COLO668 (cell line): ENCODE results near the gene PTTG1.
A peak's percentile ranks its signal among the peaks of the same experiment; 100 is the strongest.

Source experiments
- DNase-seq: peaks from one replicate; lab custom pipeline; 2025; ENCODE audit not compliant: unreplicated experiment; lab: John Stamatoyannopoulos, UW

Gene PTTG1

DNA sequence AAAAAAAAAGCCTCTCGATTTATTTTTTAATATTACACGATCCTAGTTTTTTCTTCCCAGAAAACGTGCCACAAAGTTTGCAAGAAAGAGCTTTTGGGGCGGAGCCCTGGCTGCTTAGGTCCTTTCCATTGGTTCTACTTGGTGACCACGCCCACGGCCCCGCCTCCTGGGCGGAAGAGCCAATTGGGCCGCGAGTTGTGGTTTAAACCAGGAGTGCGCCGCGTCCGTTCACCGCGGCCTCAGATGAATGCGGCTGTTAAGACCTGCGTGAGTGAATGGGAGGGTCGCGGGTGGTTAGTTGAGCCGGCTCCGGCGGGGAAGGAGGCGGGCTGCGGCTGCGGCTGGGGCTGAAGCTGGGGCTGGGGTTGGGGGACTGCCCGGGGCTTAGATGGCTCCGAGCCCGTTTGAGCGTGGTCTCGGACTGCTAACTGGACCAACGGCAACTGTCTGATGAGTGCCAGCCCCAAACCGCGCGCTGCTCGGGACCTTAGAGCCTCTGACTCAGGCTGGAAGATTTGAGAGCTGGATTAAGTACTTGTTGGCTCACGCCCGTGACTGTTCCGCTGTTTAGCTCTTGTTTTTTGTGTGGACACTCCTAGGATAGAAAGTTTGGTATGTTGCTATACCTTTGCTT, at the start of gene PTTG1:
PTTG1 (plus strand) TSS at position 231 of the 634 bp plus-strand sequence. CDS start 458 bp downstream, outside the sequence.
- DNase-seq: peak; percentile 93

DNA sequence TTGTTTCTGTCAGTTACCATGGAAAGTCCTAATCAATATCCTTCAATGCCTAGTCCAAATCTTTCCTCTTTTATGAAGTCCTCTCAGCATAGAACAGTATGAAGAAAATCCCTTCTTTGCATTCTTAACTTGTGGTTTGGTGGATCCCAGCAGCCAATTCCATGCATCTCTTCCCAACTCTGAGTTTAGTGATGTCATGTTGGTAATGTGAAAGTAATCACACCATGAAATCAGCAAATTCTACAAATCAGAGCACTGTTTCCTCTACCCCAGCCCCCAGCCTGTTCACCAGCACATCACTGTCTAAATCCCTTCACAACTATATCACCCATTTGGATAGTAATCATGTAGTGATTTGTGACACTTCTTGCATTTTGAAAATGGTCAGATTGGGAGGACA, 46.5 kb upstream of the PTTG1 start:
- DNase-seq: no peak

DNA sequence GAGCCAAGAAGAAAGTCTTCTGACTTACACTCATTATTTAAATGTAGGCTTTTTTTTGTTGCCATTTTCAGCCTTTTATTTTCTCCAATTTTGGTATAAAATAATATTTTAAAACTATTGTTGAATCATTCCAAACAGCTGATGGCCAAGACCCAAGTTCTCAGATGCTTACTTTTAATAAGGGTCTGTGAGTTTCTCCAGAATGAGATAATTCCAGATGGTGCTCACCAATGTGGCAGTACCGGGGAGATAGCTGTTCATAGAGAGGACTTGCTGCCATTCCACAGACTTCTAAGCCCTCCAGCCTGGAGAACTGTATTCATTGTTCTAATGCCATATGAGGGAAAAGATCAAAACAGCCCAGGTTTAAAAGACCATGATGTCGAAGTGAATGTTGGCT, 46.0 kb upstream of the PTTG1 start:
- DNase-seq: no peak

DNA sequence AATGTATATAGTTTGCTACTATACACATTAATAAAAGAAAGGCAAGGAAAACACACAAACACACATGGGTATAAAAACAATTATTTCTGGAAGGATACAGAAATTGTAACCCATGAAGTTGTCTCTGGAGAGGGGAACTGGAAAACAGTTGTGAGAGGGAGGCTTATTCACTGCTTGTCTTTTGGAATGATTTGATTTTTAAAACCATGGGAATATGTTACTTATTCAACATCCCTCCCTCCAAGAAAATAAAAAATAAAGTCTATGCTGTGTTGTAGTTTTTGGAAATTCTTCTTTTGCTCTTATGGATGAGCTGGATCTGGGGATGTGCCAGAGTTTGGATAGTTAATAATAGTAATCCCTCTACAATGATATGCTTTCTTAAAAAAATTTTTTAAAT, 45.2 kb upstream of the PTTG1 start:
- no peak for DNase-seq

DNA sequence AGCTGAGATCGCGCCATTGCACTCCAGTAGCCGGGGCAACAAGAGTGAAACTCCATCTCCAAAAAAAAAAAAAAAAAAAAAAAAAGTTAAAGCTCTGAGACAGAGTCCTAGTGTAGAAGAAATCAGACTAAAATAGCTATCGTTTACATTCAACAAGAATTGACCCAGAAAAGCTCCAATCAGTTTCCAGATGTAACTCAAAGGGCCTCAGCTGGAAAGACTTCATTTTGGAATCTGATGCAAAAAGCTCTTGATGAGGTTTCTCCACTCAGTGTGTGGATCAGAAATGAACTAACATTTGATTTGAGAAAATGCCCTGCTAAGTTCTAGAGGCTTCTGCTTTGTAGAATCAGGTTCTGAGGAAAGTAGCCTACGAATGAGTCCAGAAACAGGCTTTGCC, 44.0 kb upstream of the PTTG1 start:
- DNase-seq: no peak

DNA sequence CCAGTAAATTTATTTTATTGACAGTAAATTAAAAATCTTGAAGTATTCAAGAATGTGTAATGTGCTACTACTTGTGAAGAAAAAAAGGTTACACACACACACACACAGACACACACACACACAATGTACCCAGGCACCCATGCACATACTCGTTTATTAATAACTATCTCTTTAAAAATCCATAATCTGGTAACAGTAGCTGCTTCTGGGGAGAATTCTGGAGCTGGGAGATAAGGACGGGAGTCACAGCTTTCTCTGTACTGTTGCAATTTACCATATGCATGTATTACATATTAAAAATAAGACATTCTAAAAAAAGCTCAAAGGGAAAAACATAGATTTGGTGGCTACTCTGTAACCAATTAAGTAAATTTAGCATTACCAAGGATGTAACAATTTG, 43.3 kb upstream of the PTTG1 start:
- DNase-seq: no peak

DNA sequence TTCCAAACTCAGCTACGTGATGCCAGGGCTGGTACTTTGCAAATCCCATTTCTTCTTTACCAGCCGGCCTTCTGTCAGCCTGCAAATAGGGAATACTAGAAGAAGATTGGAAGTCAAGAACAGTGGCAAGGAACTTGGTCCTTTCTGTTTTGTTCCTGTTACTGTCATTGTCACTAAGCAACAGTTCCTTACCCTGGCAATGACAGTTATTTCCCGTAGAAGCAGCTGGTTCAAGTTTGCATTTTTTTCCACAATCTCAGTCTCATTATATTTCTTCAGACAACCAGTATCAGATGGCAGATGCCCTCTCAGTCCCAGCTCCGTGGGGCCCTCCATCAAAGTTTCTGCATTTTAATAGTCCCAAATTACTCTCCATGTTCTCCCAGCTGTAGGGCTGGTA, 42.1 kb upstream of the PTTG1 start:
- DNase-seq: no peak

DNA sequence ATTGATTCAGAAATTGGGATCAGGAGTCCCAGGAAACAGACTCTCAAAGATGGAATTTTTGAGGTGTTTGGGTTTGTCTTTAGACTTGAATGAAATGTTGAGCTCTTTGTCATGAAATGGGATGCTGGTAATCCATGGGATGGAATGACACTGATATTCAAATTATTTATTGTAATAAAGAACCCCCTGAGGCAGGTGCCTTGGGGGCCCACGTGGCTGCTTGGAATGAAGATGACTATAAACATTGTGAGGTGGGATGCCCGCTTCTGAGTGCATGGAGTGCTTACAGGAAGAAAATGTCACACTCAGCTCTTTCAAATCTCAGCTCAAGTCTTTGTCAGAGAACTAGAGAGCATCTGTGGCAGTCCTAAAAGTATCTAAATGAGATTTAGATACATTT, 41.6 kb upstream of the PTTG1 start:
- DNase-seq: no peak

DNA sequence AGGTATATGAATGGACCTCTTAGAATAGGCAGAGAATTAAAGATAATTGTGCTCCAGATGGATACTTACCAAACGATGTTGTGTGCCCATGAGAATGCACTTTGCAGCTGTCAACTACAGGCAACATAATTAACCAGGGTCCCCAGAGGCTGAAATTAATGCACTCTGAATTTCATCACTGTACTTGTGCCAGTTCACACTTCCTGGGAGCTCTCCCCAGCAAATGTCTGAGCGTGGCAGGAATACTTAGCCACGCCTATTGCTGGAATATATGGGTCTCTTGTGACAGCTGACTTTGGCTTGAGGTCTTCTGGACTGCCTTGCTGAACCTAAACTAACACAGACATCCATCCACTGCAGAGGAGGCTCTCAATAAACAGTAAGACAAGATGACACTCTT, 39.3 kb upstream of the PTTG1 start:
- no peak for DNase-seq

DNA sequence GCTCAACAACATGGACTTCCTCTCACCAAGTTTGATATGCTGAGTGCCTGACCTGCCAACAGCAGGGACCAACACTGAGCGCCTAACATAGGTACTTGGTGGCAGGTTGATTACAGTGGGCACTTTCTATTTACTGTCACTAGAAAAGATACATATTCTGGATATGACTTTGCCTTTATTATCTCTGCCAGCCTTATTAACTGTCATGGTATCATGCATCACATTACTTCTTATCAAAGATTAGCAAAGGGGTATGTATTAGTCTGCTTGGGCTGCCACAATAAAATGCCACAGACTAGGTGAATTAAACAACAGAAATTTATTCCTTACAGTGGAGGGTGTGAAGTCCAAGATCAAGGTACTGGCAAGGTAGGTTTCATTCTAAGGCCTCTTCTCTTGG, 37.0 kb upstream of the PTTG1 start:
- DNase-seq: no peak

DNA sequence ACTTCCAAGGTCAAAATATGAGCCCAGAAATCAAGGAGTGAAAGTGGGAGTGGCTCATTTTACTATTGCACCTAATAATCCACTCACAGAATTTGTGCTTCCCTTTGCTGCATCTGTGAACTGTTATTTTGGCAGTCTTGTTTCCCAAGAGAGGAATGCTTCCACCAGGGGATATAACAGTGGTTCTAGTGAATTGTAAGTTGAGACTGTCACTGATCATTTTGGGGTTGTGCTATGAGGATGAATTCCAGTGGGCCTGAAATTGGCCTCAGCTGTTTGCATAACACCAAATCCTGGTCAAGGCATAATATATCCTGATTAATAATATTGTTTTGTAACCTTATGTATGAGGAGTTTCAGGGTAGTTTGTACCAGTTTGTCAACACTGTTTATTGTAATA, 36.2 kb upstream of the PTTG1 start:
- DNase-seq: no peak

DNA sequence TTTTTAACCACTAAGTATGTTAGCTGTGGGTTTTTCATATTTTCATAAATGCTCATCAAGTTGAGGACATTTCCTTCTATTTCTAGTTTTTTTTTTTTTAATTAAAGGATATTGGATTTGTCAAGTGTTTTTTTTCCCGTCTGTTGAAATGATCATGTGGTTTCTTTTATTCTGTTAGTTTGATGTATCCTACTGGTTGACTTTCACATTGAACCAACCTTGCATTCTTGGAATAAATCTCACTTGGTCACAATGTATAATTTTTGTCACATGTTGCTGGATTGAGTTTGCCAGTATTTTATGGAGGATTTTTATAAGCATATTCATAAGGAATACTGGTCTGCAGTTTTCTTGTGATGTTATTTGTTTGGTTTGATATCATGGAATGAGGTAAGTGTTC, 34.2 kb upstream of the PTTG1 start:
- DNase-seq: no peak

DNA sequence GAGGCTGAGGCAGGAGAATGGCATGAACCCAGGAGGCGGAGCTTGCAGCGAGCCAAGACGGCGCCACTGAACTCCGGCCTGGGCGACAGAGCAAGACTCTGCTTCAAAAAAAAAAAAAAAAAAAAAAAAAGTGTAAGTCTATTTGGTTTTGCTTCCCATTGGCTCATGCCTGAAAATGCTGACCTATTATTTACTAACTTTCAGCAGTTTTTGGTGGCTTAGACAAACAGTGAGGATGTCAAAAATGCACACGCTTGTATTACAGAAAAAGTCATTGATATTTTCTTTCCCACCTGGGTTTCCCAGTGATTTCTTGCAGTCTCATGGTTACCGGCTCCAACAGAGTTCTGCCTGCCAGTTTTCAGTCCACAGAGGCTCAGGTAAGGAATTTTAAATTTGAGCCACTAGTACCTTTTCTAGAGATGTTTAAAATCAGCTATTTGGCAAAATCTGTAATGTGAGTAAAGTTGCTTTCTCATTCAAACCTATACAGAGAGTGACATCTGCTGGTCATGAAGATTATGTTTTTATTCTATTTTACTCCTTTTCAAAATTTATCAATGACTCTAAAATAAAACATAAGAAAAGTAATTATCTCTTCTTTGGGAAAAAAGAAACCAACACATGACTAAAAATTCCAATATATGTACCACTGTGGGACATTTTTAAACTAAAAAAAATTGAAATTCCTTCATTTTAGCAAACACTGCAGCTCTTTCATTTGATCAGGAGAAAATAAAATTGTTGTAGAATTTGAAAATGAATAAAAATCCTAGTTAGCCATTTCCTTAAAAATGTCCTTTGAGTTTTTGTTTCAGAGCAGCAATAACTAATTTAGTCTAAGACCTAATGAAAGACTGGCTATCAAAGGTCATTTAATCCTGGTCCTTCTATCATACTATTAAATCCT, 30.6 kb upstream of the PTTG1 start:
- no peak for DNase-seq

DNA sequence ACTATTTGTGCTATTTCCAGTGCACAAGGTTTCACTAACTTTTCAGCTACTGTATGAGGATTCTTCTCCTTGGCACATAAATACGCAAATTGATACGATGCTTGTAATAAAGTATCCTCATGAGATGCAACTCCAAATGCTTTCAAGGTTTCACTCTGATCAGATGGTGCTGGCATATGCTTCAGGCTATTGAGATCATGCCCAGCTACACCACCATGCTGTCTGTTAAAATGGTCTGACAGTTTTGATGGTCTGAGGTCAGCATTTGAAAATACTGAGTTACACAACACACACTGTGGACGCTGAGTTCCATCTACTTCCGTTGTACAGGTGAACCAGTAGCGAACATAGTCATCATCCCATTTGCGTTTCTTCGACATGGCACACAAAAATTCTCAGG, 26.5 kb upstream of the PTTG1 start:
- DNase-seq: no peak

DNA sequence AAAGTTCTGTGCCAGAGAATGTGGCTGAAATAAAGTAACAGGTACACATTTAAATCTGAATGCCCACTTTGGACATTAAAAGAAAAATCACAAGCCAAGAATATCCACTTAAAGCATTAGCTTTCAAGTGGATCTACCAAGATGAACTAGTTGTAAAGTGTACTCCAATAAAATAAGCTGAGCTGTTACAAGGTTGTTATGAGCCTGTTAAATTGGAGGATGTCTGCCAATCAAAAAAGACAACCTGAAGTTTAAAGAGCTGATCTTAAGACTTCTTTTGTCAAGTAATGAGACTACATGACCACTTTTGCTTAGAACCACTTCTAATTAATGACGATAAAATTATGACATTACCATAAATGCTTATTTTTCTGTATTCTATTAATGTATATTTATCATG, 24.2 kb upstream of the PTTG1 start:
- DNase-seq: no peak

DNA sequence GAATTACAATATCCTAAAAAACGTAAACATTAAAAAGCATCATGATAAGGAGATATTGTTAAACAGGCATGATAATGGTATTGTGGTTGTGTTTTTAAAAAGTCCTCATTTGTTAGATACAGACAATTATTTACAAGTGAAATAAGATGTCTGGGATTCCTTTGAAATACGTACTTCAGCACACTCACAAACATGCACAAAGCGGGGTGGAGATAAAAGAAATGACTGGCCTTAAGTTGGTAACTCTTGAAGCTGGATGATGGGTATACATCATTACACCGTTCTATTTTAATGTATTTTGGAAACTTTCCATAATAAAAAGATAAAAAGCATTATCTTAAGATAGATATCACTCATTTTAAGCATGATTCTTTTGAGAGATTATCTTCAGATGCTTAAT, 22.8 kb upstream of the PTTG1 start:
- DNase-seq: no peak

DNA sequence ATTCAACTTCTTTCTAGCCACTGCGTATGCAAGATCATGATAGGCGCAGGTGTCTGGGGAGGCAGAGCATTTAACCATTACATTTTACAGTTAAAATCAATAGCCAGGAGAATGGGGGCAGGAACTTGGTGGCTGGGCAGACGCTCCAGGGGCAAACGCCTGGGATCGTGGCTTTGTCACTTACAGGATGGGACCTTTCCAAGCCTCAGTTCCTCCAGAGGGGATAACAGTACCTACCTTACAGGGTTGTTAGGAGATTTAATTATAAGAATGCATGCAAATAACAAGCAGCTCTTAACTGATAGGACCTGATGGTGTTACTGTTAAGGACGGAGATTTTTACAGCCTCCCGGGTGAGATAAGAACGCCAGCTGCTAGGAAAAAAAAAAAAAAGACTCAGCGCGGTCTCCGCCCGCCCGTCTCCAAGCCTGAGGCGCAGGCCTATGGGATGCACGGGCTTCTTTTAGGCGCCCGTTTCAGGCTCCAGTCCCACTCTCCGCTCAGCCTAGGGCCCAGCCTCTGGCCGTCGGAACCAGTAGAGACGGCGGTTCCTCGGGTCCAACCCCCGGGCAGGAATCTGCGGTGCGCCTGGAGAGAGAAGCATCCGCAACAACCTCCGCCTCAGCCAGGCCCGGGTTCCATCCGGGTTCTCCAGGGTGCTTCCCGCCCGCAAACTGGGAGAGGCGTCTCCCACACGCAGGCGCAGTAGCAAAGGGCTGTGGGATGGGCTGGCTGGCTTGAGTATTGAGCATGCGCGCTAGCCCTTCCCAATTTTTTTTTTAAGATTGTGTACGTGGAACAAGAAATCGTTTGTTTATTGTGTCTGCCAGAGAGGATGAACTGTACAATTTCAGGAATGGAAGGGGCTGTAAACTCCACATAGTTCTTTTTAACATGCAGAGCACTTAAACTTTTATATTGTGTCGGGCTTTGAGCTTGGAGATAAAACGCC, 22.0 kb upstream of the PTTG1 start, which contains the start of gene FAM200C:
FAM200C (minus strand) TSS at position 653 of the 952 bp plus-strand sequence. CDS start 4,564 bp downstream, outside the sequence.
- peak; percentile 83 for DNase-seq

DNA sequence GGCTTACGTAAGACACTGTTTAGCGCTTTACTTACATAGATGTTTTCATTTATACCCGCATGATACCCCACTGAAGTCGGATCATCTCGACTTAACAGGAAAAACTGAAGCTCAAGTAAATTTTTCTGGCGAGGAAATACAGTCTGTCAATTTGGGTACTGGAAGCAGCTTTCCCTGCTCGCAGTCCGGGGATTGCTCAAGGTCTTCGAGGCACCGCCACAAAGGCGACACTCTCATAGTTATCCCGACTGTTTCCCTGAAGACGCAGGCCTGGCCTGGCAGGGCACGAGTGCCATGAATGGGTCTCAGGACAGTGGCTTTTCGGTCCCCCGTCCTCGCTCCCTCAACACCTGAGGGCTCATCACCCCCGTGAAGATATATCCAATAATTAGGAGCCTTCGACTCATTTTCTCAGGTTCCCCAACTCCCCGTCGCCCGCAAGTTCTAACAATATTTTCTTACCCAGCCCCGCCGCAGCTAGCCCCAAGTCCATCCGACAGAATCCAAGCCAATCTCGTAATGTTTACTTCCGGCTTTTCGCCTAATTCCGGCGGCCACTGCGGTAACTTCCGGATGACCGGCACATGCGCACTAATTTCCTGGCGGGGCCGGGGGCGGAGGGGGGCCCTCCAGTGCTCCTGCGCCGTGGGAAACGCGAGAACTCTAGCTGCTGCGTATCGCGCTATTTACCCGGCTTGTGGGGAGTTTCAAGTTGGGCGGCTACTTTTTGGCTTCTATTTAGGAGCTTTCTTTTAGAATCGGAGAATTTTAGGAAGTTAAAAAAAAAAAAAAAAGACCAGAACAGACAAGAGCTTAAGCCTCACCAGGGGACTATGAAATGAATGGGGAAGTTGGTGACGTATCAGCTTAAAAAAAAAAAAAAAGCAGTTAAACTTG, 2.8 kb upstream of the PTTG1 start, which contains the start of gene SLU7:
SLU7 (minus strand) TSS at position 521 of the 897 bp plus-strand sequence. CDS start 3,787 bp downstream, outside the sequence.
- DNase-seq: peak; percentile 87

DNA sequence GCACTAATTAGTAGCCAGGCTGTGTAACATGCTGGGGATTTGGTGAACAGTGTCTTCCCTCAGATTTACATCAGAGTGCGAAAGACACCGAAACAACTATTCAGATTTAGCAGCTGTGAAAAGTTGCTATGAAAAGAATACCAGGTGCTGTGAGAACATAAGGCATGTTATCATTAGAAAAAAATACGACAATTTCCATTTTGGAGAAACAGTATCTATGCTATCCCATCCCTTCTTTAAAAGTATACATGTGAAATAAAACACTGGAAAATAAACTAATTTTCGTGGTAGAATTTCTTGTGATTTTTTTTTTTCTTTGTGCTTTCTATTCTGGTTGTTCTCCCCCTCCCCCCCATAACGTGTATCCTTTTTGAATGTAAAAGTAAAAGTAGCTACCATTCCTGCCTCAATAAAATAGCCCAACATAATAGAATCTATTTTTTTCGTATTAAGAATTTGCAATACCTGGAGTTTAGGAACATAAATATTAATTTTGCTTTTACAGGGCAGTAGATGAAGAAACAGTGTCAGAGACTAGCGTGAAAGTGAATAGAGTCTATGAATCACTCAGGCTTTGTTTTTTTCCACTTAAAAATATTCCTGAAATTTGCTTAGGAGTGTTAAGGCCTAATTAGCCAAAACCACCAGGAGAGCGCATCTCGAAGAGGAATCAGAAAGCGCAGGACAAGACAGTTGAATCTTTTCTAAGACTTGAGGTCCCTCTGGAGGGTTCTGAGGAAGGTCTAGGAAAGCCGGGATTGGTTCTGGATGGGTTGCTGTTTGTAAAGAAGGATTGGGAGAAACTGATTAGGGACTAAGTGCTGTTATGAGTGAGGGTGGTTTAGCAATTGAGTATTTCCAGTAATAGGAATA, 2.0 kb upstream of the PTTG1 start:
- no peak for DNase-seq
